Measurements from ENCODE around the gene PCED1A.

PCED1A gene

GRCh38 chr20:2887715-2888114 is 47.3 kb upstream of the PCED1A start:
- Histone ChIP-seq H3K27ac (no peak overlapping the region), H3K9ac (no peak overlapping the region), H3K27me3 (ENCODE audit: control insufficient read depth, insufficient read depth, low read length) (no peaks in the 10 kb centered on the region), H3K79me2 (peaks cover 9% of the 10 kb centered on the region), H3K4me1 (peaks cover 16% of the 10 kb centered on the region), H3K4me3 (ENCODE audit: low read depth, low read length) (no peak overlapping the region), H3K4me2 (ENCODE audit: low read length) (no peak overlapping the region), H3K36me3 (ENCODE audit: control insufficient read depth, insufficient read depth, low read length) (no peaks in the 10 kb centered on the region), H3K9me3 (ENCODE audit: control insufficient read depth, low read length) (no peaks in the 10 kb centered on the region), H2AFZ (no peak overlapping the region)
- TF ChIP-seq, protein P1, sequence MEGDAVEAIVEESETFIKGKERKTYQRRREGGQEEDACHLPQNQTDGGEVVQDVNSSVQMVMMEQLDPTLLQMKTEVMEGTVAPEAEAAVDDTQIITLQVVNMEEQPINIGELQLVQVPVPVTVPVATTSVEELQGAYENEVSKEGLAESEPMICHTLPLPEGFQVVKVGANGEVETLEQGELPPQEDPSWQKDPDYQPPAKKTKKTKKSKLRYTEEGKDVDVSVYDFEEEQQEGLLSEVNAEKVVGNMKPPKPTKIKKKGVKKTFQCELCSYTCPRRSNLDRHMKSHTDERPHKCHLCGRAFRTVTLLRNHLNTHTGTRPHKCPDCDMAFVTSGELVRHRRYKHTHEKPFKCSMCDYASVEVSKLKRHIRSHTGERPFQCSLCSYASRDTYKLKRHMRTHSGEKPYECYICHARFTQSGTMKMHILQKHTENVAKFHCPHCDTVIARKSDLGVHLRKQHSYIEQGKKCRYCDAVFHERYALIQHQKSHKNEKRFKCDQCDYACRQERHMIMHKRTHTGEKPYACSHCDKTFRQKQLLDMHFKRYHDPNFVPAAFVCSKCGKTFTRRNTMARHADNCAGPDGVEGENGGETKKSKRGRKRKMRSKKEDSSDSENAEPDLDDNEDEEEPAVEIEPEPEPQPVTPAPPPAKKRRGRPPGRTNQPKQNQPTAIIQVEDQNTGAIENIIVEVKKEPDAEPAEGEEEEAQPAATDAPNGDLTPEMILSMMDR (IDR thresholded peaks at IDR 0.05), result no peak

DNA sequence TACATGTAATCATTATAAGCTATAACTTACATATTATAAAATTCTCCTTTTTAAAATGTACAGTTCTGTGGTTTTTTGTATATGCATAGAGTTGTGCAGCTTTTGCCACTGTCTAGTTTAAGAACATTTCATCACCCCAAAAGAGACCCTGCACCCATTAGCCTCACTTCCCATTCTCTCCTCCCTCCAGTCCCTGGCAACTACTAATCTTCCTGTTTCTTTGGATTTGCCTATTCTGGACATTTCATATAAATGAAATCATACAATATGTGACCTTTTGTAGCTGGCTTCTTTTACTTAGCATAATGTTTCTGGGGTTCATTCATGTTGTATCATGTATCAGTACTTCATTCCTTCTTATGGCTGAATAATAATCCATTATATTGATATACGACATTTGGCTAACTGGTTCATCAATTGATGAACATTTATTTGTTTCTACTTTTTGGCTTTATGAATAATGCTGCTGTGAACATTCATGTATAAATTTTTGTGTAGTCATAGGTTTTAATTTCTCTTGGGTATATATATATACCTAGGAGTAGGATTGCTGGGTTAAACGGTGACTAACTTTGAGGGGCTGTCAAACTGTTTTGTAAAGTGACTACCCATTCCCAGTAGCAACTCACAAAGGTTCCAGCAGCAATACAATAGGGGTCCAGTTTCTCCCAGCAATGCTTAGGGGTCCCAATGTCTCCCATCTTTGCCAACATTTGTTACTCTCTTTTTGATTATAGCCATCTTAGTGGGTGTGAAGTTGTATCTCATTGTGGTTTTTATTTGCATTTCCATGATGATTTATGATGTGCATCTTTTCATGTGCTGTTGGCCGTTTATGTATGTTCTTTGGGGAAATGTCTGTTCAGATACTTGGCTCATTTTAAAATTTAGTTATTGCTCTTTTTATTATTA is 43.5 kb upstream of the PCED1A start:
- H3K79me2 ChIP-seq, result peaks cover 9% of the 10 kb centered on the region
- no peak overlapping the region for H2AFZ ChIP-seq
- H3K9ac ChIP-seq, result no peak overlapping the region
- H3K4me3 ChIP-seq (ENCODE audit: low read depth, low read length), result no peak overlapping the region
- H3K27ac ChIP-seq, result no peak overlapping the region
- H3K36me3 ChIP-seq (ENCODE audit: control insufficient read depth, insufficient read depth, low read length), result no peaks in the 10 kb centered on the region
- no peak overlapping the region for H3K4me2 ChIP-seq (ENCODE audit: low read length)
- no peaks in the 10 kb centered on the region for H3K4me1 ChIP-seq
- no peaks in the 10 kb centered on the region for H3K9me3 ChIP-seq (ENCODE audit: control insufficient read depth, low read length)
- TF ChIP-seq, protein P1 (IDR thresholded peaks at IDR 0.05), result no peak
- H3K27me3 ChIP-seq (ENCODE audit: control insufficient read depth, insufficient read depth, low read length), result no peaks in the 10 kb centered on the region

DNA sequence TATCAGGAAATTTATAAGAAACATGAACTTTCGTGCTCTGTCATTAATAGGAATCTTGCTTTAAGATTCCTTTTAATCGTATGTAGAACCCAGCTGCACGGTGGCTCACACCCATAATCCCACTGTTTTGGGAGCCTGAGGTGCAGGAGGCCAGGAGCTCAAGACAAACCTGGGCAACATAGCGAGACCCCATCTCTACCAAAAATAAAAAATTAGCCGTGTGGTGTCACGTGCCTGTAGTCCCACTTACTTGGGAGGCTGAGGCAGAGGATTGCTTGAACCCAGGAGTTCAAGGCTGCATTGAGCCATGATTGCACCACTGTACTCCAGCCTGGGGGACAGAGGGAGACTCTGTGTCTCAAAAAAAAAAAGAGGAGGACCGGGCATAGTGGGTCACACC is 40.2 kb upstream of the PCED1A start:
- TF ChIP-seq, protein P1 (IDR thresholded peaks at IDR 0.05), result no peak
- H3K36me3 ChIP-seq (ENCODE audit: control insufficient read depth, insufficient read depth, low read length), result no peaks in the 10 kb centered on the region
- no peaks in the 10 kb centered on the region for H3K27me3 ChIP-seq (ENCODE audit: control insufficient read depth, insufficient read depth, low read length)
- H3K9me3 ChIP-seq (ENCODE audit: control insufficient read depth, low read length), result no peaks in the 10 kb centered on the region
- no peak overlapping the region for H3K4me3 ChIP-seq (ENCODE audit: low read depth, low read length)
- no peak overlapping the region for H3K9ac ChIP-seq
- no peak overlapping the region for H3K27ac ChIP-seq
- H2AFZ ChIP-seq, result no peak overlapping the region
- peaks cover 7% of the 10 kb centered on the region for H3K79me2 ChIP-seq
- H3K4me2 ChIP-seq (ENCODE audit: low read length), result no peak overlapping the region
- no peaks in the 10 kb centered on the region for H3K4me1 ChIP-seq

DNA sequence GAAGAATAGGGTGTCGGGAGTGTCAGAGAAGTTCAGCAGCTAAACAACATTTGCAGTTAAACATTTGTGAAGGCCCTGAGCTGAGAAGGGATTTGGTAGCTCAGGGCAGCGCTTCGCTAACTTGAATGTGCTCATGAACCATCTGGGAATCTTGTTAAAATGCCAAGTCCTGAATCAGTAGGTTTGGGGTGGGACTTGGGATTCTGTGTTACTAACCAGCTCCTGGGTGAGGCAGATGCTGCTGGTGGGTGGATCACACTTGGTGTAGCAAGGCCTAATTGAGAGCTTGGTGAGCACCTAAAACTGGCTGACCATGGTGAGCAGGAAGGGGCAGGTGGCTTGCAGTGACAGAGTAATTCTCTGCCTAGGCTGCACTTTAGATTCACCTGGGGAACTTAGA is 38.7 kb upstream of the PCED1A start:
- Histone ChIP-seq H3K4me2 (ENCODE audit: low read length) (no peak overlapping the region), H3K9ac (no peak overlapping the region), H3K36me3 (ENCODE audit: control insufficient read depth, insufficient read depth, low read length) (no peaks in the 10 kb centered on the region), H3K9me3 (ENCODE audit: control insufficient read depth, low read length) (no peaks in the 10 kb centered on the region), H3K27me3 (ENCODE audit: control insufficient read depth, insufficient read depth, low read length) (no peaks in the 10 kb centered on the region), H3K4me3 (ENCODE audit: low read depth, low read length) (no peak overlapping the region), H3K27ac (no peak overlapping the region), H3K4me1 (no peaks in the 10 kb centered on the region), H3K79me2 (peaks cover 13% of the 10 kb centered on the region), H2AFZ (no peak overlapping the region)
- TF ChIP-seq, protein P1 (IDR thresholded peaks at IDR 0.05), result no peak

- no peaks in the 10 kb centered on the region for H3K9me3 ChIP-seq (ENCODE audit: control insufficient read depth, low read length)
- no peaks in the 10 kb centered on the region for H3K27me3 ChIP-seq (ENCODE audit: control insufficient read depth, insufficient read depth, low read length)
- H2AFZ ChIP-seq, result no peak overlapping the region
- peaks cover 16% of the 10 kb centered on the region for H3K79me2 ChIP-seq
- no peak overlapping the region for H3K4me2 ChIP-seq (ENCODE audit: low read length)
- no peak overlapping the region for H3K27ac ChIP-seq
- H3K36me3 ChIP-seq (ENCODE audit: control insufficient read depth, insufficient read depth, low read length), result no peaks in the 10 kb centered on the region
- TF ChIP-seq, protein P1 (IDR thresholded peaks at IDR 0.05), result no peak
- no peaks in the 10 kb centered on the region for H3K4me1 ChIP-seq
- H3K4me3 ChIP-seq (ENCODE audit: low read depth, low read length), result no peak overlapping the region
- no peak overlapping the region for H3K9ac ChIP-seq
These were observed 38.1 kb upstream of the PCED1A start for GRCh38 chr20:2878515-2878914.
